SW 1271 (cell line): Measurements from ENCODE around the gene VENTX.

Experiments
- DNase-seq, 2 experiments: peaks; one replicate each; lab custom pipeline; 2025; lab: John Stamatoyannopoulos, UW

The VENTX gene

GRCh38 chr10:133271521-133272300, 34.1 kb downstream of the VENTX start:
- no peak for DNase-seq

GRCh38 chr10:133272301-133272963, 34.8 kb downstream of the VENTX start:
- no peak for DNase-seq

- DNase-seq, result no peak
These were observed 35.3 kb downstream of the VENTX start for GRCh38 chr10:133272964-133273420.

- no peak for DNase-seq
These were observed 36.0 kb downstream of the VENTX start for GRCh38 chr10:133273534-133274143.

GRCh38 chr10:133274751-133275683, 37.4 kb downstream of the VENTX start:
- no peak for DNase-seq

- no peak for DNase-seq
These were observed 38.0 kb downstream of the VENTX start for GRCh38 chr10:133275684-133276092.

GRCh38 chr10:133276100-133276434, 38.4 kb downstream of the VENTX start:
- DNase-seq, result no peak

- DNase-seq, result no peak
These were observed 39.0 kb downstream of the VENTX start, which contains the start of gene ADAM8 for GRCh38 chr10:133276435-133277201. ADAM8 (minus strand) TSS chr10:133276868; CDS start chr10:133276817, 51 bp downstream.

GRCh38 chr10:133277277-133277992, 39.8 kb downstream of the VENTX start:
- no peak for DNase-seq

- DNase-seq, result no peak
These were observed 40.4 kb downstream of the VENTX start for GRCh38 chr10:133277993-133278576.

- DNase-seq, result no peak
These were observed 41.1 kb downstream of the VENTX start for GRCh38 chr10:133278577-133279265.

GRCh38 chr10:133279326-133280226, 41.9 kb downstream of the VENTX start:
- DNase-seq, result no peak

GRCh38 chr10:133280391-133281059, 42.9 kb downstream of the VENTX start:
- no peak for DNase-seq

GRCh38 chr10:133281084-133281483, 43.4 kb downstream of the VENTX start:
- DNase-seq, result no peak

GRCh38 chr10:133281628-133282372, 44.1 kb downstream of the VENTX start:
- no peak for DNase-seq

- no peak for DNase-seq
These were observed 45.3 kb downstream of the VENTX start for GRCh38 chr10:133282846-133283390.

GRCh38 chr10:133283931-133284330, 46.3 kb downstream of the VENTX start:
- no peak for DNase-seq
